Measurements from ENCODE around the gene DPPA4.
"Not testable (repeated sequence)": the region's sequence is repeated elsewhere in the genome, so short reads cannot be mapped to it uniquely, and the experiment has no call there.

The DPPA4 gene, protein sequence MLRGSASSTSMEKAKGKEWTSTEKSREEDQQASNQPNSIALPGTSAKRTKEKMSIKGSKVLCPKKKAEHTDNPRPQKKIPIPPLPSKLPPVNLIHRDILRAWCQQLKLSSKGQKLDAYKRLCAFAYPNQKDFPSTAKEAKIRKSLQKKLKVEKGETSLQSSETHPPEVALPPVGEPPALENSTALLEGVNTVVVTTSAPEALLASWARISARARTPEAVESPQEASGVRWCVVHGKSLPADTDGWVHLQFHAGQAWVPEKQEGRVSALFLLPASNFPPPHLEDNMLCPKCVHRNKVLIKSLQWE

DNA sequence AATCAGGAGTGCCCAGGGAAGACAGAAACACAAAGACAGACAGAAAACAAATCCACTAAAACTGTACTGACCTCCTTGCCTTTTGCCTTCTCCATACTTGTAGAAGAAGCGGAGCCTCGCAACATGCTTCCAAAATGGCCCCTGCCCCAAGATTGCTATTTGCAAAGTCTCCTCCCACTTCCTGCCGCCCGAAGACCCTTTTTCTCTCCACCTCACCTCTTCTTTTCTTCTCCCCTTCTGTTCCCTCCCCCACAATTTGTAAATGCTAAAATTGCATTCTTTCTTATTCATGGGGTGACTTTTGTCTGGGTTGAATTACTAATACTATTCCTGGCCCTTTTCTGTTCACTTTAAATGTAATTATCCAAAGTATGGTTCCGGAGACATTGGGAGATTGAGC lies at the start of gene DPPA4:
Gene DPPA4, minus strand, starts transcription at position 154 of the 400 bp plus-strand sequence. Its CDS starts 29 bp downstream, at position 125.
- no peak for DNase-seq (ENCODE audit: insufficient read length, low spot score)
- FAIRE-seq: no peak
- TF ChIP-seq, protein P1, sequence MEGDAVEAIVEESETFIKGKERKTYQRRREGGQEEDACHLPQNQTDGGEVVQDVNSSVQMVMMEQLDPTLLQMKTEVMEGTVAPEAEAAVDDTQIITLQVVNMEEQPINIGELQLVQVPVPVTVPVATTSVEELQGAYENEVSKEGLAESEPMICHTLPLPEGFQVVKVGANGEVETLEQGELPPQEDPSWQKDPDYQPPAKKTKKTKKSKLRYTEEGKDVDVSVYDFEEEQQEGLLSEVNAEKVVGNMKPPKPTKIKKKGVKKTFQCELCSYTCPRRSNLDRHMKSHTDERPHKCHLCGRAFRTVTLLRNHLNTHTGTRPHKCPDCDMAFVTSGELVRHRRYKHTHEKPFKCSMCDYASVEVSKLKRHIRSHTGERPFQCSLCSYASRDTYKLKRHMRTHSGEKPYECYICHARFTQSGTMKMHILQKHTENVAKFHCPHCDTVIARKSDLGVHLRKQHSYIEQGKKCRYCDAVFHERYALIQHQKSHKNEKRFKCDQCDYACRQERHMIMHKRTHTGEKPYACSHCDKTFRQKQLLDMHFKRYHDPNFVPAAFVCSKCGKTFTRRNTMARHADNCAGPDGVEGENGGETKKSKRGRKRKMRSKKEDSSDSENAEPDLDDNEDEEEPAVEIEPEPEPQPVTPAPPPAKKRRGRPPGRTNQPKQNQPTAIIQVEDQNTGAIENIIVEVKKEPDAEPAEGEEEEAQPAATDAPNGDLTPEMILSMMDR (IDR thresholded peaks at IDR 0.05; ENCODE audit: insufficient read depth, missing control alignments): no peak

DNA sequence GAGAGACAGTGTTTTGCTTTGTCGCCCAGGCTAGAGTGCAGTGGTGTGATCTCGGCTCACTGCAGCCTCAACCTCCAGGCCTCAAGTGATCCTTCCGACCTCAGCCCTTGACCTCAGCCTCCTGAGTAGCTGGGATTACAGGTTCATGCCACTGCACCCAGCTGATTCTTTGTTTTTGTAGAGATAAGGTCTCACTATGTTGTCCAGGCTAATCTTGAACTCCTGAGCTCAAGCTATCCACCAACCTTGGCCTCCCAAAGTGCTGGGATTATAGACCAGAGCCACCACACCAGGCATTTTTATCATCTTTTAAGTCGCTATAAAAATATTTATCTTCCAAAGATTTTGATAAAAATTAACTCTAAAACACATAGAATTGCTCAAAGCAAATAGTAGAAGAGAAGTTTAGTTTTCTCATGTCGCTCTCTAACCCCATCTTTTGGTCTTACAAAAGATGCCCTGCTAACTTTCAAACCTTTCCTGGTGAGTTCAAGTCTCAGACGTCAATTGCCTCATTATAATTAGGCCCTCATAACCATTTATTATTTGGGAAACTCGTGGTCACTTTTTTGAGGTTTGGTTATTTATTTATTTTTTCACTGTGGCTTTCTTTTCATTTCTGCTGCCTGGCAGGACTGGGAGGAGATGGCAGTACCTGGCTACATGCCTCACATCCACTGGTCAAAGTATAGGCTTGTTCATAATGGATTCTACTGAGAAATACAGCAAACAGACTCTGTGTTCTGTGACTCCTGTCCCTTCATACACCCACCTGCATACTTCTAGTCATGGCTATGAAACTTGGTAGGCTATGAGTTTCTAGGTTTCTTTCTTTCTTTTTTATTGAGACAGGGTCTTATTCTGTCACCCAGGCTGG lies 48.3 kb upstream of the DPPA4 start:
- TF ChIP-seq, protein P1 (IDR thresholded peaks at IDR 0.05; ENCODE audit: insufficient read depth, missing control alignments): no peak
- FAIRE-seq (no peak), DNase-seq (ENCODE audit: insufficient read length, low spot score) (no peak)

DNA sequence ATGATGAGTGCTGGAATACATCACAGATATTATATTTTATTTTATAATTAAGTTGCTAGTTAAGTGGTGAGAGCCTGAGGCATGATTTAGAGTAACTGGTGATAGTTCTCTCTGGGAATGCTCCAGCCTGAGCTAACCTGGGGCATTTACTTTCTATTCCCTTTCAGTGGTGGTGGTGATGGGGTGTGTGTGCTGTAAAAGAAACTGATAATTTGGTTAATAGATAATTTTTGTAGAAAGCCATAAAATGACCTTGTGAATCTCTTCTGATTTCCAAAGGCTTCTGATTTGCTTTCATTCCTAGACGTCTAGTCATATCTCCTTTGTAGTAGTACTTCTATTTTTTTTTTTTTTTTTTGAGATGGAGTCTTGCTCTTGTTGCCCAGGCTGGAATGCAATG lies 46.8 kb upstream of the DPPA4 start:
- DNase-seq (ENCODE audit: insufficient read length, low spot score): no peak
- no peak for FAIRE-seq
- TF ChIP-seq, protein P1 (IDR thresholded peaks at IDR 0.05; ENCODE audit: insufficient read depth, missing control alignments): no peak

DNA sequence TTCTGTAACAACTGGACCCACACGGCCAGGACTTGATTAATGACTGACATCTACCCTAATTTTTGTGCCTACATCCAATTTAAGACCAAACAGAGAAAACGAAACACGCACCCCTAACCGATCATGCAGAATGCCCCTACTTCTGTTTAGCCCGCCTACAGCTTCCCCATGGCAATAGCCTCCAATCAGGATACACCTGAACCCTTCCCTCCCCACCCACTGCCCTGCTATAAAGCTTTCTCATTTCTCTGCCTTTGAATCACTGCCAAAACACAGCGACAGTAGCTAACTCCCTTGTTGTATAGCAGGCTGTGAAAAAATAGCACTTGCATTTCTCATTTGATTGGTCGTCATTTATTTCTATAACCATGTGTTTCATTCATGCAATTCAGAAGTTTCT lies 45.2 kb upstream of the DPPA4 start:
- DNase-seq (ENCODE audit: insufficient read length, low spot score) (no peak), FAIRE-seq (no peak)
- TF ChIP-seq, protein P1 (IDR thresholded peaks at IDR 0.05; ENCODE audit: insufficient read depth, missing control alignments): no peak

DNA sequence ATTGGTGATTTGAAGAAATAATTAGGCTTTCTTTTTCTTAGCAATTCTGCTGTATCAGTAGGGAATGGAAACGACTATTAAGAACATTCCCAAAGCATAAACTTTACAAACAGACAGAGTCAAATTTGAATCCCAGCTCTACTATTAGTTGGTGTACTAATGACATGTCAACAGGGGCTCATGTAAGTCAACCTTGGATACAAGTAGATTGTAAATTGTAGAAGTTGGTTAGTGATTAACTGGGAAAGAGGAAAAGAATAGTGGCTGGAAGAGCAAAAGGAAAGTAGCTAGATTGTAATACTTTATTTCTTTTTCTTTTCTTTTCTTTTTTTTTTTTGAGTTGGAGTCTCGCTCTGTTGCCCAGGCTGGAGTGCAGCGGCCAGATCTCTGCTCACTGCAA lies 38.6 kb upstream of the DPPA4 start:
- TF ChIP-seq, protein P1 (IDR thresholded peaks at IDR 0.05; ENCODE audit: insufficient read depth, missing control alignments): no peak
- no peak for FAIRE-seq
- no peak for DNase-seq (ENCODE audit: insufficient read length, low spot score)

DNA sequence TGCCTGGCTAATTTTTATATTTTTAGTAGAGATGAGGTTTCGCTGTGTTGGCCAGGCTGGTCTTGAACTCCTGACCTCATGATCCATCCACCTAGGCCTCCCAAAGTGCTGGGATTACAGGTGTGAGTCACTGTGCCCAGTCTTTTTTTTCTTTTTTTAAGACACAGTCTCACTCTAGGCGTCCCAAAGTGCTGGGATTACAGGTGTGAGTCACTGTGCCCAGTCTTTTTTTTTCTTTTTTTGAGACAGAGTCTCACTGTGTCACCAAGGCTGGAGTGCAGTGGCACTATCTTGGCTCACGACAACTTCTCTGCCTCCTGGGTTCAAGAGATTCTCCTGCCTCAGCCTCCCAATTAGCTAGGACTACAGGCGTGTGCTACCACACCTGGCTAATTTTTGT lies 37.1 kb upstream of the DPPA4 start:
- FAIRE-seq; DNase-seq (ENCODE audit: insufficient read length, low spot score): not testable (repeated sequence)

DNA sequence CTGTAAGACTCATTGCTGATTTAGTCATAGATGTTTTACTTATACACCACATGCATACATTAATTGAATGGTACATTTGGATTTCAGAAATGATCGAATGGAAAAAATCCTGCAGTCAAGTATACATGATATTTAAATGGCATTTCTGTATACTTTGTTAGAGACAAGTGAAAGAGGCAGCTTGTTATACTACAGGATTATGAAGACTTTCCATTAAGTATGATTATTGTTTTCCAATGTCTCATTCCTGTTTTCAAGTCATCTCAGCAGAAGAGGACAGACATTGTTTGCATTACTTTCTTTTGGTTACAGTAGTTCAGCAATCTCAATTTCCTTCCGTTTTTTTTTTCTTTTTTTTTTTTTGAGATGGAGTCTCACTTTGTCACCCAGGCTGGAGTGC lies 36.6 kb upstream of the DPPA4 start:
- no peak for DNase-seq (ENCODE audit: insufficient read length, low spot score)
- TF ChIP-seq, protein P1 (IDR thresholded peaks at IDR 0.05; ENCODE audit: insufficient read depth, missing control alignments): no peak
- FAIRE-seq: no peak
